GM18951 (cell line): ENCODE results near the gene QSOX1.

ENCODE experiments used
- POLR2A ChIP-seq: IDR thresholded peaks from 4 replicates; pipeline ENCODE4 v1.6.1; 2011; ENCODE audit warnings: mild to moderate bottlenecking; ENCODE audit not compliant: insufficient read length, insufficient read depth; ENCODE audit errors: extremely low read depth
- in situ Hi-C: fragments of 300-500 bp; cut with MboI; formaldehyde crosslinking; loops from one replicate; pipeline ENCODE4 v1.12.0; 2022; ENCODE audit warnings: low sequenced_read_pairs, mixed read lengths, inconsistent platforms; ENCODE audit not compliant: unreplicated experiment

The QSOX1 gene

GRCh38 chr1:180181996-180182642, 27.4 kb downstream of the QSOX1 start:
- in situ Hi-C loops: loop anchor here (25.0 kb wide), 1 partner anchor 470 kb away; no protein-coding TSS in a partner anchor
- TF ChIP-seq POLR2A: no peak

- in situ Hi-C loops: loop anchor here (25.0 kb wide), 1 partner anchor 470 kb away; no protein-coding TSS in a partner anchor
- no peak for TF ChIP-seq POLR2A
These were observed 28.1 kb downstream of the QSOX1 start for GRCh38 chr1:180182643-180183311.

- in situ Hi-C loops: loop anchor here (25.0 kb wide), 1 partner anchor 471 kb away; no protein-coding TSS in a partner anchor
- TF ChIP-seq POLR2A: no peak
These were observed 28.8 kb downstream of the QSOX1 start for GRCh38 chr1:180183426-180183825.

GRCh38 chr1:180184041-180184440, 29.4 kb downstream of the QSOX1 start:
- no peak for TF ChIP-seq POLR2A
- in situ Hi-C loops: loop anchor here (25.0 kb wide), 1 partner anchor 472 kb away; no protein-coding TSS in a partner anchor

GRCh38 chr1:180185281-180185680, 30.6 kb downstream of the QSOX1 start:
- in situ Hi-C loops: loop anchor here (25.0 kb wide), 1 partner anchor 473 kb away; no protein-coding TSS in a partner anchor
- no peak for TF ChIP-seq POLR2A

- no peak for TF ChIP-seq POLR2A
- in situ Hi-C loops: loop anchor here (25.0 kb wide), 1 partner anchor 474 kb away; no protein-coding TSS in a partner anchor
These were observed 31.4 kb downstream of the QSOX1 start for GRCh38 chr1:180185971-180186645.

- no peak for TF ChIP-seq POLR2A
- in situ Hi-C loops: loop anchor here (25.0 kb wide), 1 partner anchor 475 kb away; no protein-coding TSS in a partner anchor
These were observed 32.2 kb downstream of the QSOX1 start for GRCh38 chr1:180186831-180187230.

GRCh38 chr1:180187626-180188025, 33.0 kb downstream of the QSOX1 start:
- in situ Hi-C loops: loop anchor here (25.0 kb wide), 1 partner anchor 475 kb away; no protein-coding TSS in a partner anchor
- TF ChIP-seq POLR2A: no peak

- TF ChIP-seq POLR2A: no peak
- in situ Hi-C loops: loop anchor here (25.0 kb wide), 1 partner anchor 476 kb away; no protein-coding TSS in a partner anchor
These were observed 33.4 kb downstream of the QSOX1 start for GRCh38 chr1:180188091-180188506.

- no peak for TF ChIP-seq POLR2A
- in situ Hi-C loops: loop anchor here (25.0 kb wide), 1 partner anchor 476 kb away; no protein-coding TSS in a partner anchor
These were observed 34.1 kb downstream of the QSOX1 start for GRCh38 chr1:180188684-180189175.

- TF ChIP-seq POLR2A: no peak
These were observed 35.4 kb downstream of the QSOX1 start for GRCh38 chr1:180190091-180190490.

GRCh38 chr1:180192172-180192571, 37.5 kb downstream of the QSOX1 start:
- TF ChIP-seq POLR2A: no peak
- in situ Hi-C loops: loop anchor here (25.0 kb wide), 1 partner anchor 480 kb away; no protein-coding TSS in a partner anchor

More at GRCh38 chr1:180190091-180190490, 35.4 kb downstream of the QSOX1 start:
- in situ Hi-C loops: loop anchor here (25.0 kb wide), 1 partner anchor 478 kb away; no protein-coding TSS in a partner anchor
